ENCODE measurements around the gene CCDC157. TPM values are rescaled to one million over a fixed set of nuclear protein-coding genes. Genes with fewer than 3 reads are reported as not detected.

The CCDC157 gene
- total RNA-seq, 4 donors from 2014 or later: 1.0 to 10.5 (median 5.2) TPM

DNA sequence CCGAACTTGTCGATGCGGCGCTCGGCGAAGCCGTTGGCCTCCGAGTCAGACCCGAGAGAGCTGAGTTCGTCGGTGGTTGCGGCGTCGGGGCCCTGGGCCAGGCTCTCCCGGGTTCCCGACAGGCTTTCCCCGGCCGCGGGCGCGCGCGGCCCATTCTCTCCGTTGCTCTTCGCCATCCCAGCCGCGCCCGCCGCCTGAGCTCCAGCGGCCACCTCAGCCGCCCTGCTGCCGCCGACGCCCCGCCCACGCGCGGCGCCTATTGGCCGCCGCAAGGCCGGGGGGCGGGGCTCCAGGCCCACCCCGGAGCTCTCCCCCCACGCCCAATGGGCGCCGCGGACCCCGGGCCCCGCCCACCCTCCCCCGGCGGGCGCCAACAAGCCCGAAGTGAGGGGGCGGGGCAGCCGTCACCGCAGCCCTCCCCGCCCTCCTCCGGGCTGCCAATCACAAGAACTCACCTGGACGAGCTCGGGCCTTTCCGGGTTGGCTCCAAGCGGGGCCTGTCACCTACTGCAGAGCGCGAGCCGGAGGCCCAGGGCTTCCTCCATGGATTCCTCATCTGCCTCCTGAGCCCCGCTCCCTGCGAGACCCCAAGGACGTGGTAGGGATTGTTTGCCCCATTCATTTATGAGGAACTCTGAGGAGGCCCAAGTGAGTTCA lies 30.0 kb upstream of the CCDC157 start, which contains the start of gene TBC1D10A:
Gene TBC1D10A, minus strand, starts transcription at position 236 of the 657 bp plus-strand sequence. Its CDS starts 60 bp downstream, at position 176.
- peaks cover 0 to 49% (median 33%) of the 10 kb centered on the region in 4 donors for H3K4me1 ChIP-seq
- TF ChIP-seq, protein P1, sequence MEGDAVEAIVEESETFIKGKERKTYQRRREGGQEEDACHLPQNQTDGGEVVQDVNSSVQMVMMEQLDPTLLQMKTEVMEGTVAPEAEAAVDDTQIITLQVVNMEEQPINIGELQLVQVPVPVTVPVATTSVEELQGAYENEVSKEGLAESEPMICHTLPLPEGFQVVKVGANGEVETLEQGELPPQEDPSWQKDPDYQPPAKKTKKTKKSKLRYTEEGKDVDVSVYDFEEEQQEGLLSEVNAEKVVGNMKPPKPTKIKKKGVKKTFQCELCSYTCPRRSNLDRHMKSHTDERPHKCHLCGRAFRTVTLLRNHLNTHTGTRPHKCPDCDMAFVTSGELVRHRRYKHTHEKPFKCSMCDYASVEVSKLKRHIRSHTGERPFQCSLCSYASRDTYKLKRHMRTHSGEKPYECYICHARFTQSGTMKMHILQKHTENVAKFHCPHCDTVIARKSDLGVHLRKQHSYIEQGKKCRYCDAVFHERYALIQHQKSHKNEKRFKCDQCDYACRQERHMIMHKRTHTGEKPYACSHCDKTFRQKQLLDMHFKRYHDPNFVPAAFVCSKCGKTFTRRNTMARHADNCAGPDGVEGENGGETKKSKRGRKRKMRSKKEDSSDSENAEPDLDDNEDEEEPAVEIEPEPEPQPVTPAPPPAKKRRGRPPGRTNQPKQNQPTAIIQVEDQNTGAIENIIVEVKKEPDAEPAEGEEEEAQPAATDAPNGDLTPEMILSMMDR (IDR thresholded peaks at IDR 0.05): peak in 1 of 5 experiments; percentile 26
- peak in 1 of 2 donors; percentile 69 for TF ChIP-seq EP300 (IDR thresholded peaks at IDR 0.05)
- peak; percentile 69 to 88 for TF ChIP-seq POLR2A (IDR thresholded peaks at IDR 0.05)

DNA sequence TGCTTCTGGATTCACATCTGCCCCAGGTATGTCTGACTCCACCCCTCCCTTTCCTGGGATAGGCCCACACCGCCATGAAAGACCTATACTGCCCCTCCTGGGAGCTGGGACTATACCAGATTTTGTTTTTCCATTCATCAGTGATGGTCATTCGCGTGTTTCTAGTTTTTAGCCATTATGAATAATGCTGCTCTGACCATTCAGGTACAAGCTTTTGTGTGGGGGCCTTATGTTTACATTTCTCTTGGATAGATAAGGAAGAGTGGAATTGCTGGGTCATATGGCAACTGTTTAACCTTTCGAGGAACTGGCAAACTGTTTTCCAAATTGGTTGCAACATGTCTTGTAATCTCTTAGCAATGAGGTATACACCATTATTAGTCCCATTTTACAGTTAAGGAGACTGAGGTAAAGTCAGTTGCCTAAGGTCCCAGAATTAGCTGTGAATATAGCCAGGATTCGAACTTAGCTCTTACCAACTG lies 28.9 kb upstream of the CCDC157 start:
- no peak overlapping the region for H3K4me3 ChIP-seq
- H3K4me1 ChIP-seq: peaks cover 0 to 49% (median 35%) of the 10 kb centered on the region in 4 donors
- no peak for DNase-seq (ENCODE audit: low spot score in 2 of 2)
- no peaks in the 10 kb centered on the region for H3K27me3 ChIP-seq
- no peak for TF ChIP-seq EP300 (IDR thresholded peaks at IDR 0.05)
- TF ChIP-seq, protein P1 (IDR thresholded peaks at IDR 0.05): no peak
- no peak for TF ChIP-seq POLR2A (IDR thresholded peaks at IDR 0.05)
- H3K27ac ChIP-seq: peak overlapping the region in 2 of 4 donors; percentile 91 to 97
- no peaks in the 10 kb centered on the region for H3K9me3 ChIP-seq
- peaks cover under 1 to 26% (median 3%) of the 10 kb centered on the region in 3 donors for H3K36me3 ChIP-seq
- WGBS, 2 donors: 80 to 83% methylated on average over 5 of the region's 5 CpGs

More for the DNA sequence above, 30.0 kb upstream of the CCDC157 start, which contains the start of gene TBC1D10A:
- peak; percentile 71 to 85 for DNase-seq (ENCODE audit: low spot score in 2 of 2)
- peak within 1 kb of the TSS; percentile 26 to 97 (median 90) for H3K27ac ChIP-seq
- peak within 1 kb of the TSS; percentile 67 to 98 (median 84) for H3K4me3 ChIP-seq
- peaks cover 0 to 17% (median 3%) of the 10 kb centered on the region in 3 donors for H3K36me3 ChIP-seq
- no peaks in the 10 kb centered on the region for H3K9me3 ChIP-seq
- H3K27me3 ChIP-seq: no peaks in the 10 kb centered on the region
- 0 to 1% methylated on average over 37 to 40 of the region's 69 CpGs for WGBS, 2 donors

DNA sequence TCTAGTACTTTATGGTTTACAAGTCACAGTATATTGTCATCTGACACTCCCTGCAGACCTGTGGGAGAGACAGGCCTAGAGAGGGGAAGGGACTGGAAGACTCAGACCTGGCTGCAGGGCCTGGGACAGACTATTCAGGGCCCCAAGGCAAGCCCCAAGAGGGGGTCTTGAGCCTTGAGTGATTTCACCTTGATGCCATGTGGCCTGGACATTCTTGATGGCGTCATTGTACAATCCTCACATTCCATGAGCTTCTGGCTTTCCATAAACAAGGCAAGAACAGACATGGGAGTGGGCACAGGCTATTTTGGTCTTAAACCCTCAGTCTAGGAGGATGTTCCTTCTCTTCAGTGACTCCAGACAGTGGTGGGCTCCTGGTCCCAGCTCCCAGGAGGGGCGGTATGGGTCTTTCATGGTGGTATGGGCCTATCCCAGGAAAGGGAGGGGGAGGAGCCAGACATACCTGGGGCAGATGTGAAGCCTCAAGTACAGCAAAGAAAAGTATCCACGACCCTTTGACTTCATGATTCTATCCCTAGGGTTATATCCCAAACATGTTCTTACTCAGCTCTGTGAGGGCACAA lies 28.2 kb upstream of the CCDC157 start:
- Histone ChIP-seq H3K4me1 (peaks cover 0 to 48% (median 33%) of the 10 kb centered on the region in 4 donors), H3K4me3 (no peak overlapping the region), H3K27me3 (no peaks in the 10 kb centered on the region), H3K36me3 (peaks cover 3 to 33% (median 6%) of the 10 kb centered on the region in 3 donors), H3K9me3 (no peaks in the 10 kb centered on the region), H3K27ac (peak overlapping the region in 1 of 4 donors; percentile 97)
- TF ChIP-seq EP300 (IDR thresholded peaks at IDR 0.05): no peak
- no peak for TF ChIP-seq POLR2A (IDR thresholded peaks at IDR 0.05)
- TF ChIP-seq, protein P1 (IDR thresholded peaks at IDR 0.05): no peak
- no peak for DNase-seq (ENCODE audit: low spot score in 2 of 2)
- 76 to 87% methylated on average over 3 of the region's 3 CpGs for WGBS, 2 donors

DNA sequence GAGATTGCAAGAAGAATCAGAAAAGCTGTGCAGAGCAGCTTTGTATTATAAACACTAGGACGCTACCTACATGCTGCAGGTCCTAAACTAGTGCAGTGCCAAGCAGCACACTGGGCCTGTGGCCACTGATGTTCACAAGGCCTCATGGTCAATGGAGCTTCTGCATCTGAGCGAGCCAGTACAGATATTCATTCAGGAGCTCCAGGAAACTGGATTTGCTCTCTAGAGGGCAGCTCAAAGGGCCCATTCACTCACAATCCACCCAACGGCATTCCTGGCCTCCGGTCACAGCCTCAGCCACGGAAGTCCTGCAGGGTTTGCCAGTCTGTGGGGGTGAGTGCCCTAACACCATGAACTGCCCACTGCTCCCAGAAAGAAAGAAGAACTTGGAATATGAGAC lies 24.3 kb upstream of the CCDC157 start:
- no peak for DNase-seq (ENCODE audit: low spot score in 2 of 2)
- H3K4me3 ChIP-seq: no peak overlapping the region
- peaks cover 0 to 17% (median 5%) of the 10 kb centered on the region in 4 donors for H3K4me1 ChIP-seq
- H3K36me3 ChIP-seq: peaks cover 6 to 73% (median 45%) of the 10 kb centered on the region in 3 donors
- peak overlapping the region in 2 of 4 donors; percentile 55 to 60 for H3K27ac ChIP-seq
- TF ChIP-seq EP300 (IDR thresholded peaks at IDR 0.05) (no peak), POLR2A (IDR thresholded peaks at IDR 0.05) (no peak)
- TF ChIP-seq, protein P1 (IDR thresholded peaks at IDR 0.05): no peak
- H3K9me3 ChIP-seq: no peaks in the 10 kb centered on the region
- WGBS, 2 donors: 35 to 43% methylated on average over 3 to 5 of the region's 5 CpGs
- H3K27me3 ChIP-seq: no peaks in the 10 kb centered on the region
